HepG2 (cell line): ENCODE results near the gene CPNE2. TPM values are rescaled to one million over a fixed set of nuclear protein-coding genes. Genes with fewer than 3 reads are reported as not detected.

Experiments used
- ATAC-seq: fragments of 200-7000 bp; cut with Tn5 transposase; 3 replicates; pipeline ENCODE4 v1.9.1; 2020; ENCODE audit warnings: mild to moderate bottlenecking, moderate library complexity
- BruUV-seq: library from RNA; stranded (reverse); fragments of 400-500 nt; replicated peaks from 2 replicates; lab custom pipeline; 2021; lab: Mats Ljungman, UMichigan
- CTCF ChIA-PET: fragments of 300-600 bp; formaldehyde crosslinking; extraction: SDS; loops from one replicate; lab custom pipeline; 2021; ENCODE audit warnings: low total read pairs, inconsistent platforms, low intra/inter-chr PET ratio; lab: Yijun Ruan, JAX
- POLR2A ChIA-PET: fragments of 350-600 bp; sonication (Branson Sonifier 250); formaldehyde crosslinking; loops from one replicate; lab custom pipeline; 2020; ENCODE audit warnings: antibody characterized with exemption, inconsistent platforms; lab: Yijun Ruan, JAX
- DNase-seq: peaks from one replicate; pipeline ENCODE4 v3.0.0-alpha.2; 2015; ENCODE audit warnings: low spot score
- FAIRE-seq: peaks from 3 replicates; lab custom pipeline; 2011; peaks lifted over from hg19 to GRCh38; lab: Jason Lieb, UNC
- H2AFZ ChIP-seq: one replicate; pipeline ENCODE4 v1.6.1; 2011; ENCODE audit warnings: low read length, inconsistent platforms
- H3K27ac ChIP-seq: fragments of 300-600 bp; 3 replicates; pipeline ENCODE4 v1.8.0; 2011; ENCODE audit warnings: mixed run types, mild to moderate bottlenecking, mixed read lengths, low read length, inconsistent platforms; ENCODE audit not compliant: insufficient read depth; ENCODE audit errors: extremely low read length
- H3K27me3 ChIP-seq, 2 experiments: fragments of 200-600 bp in 1 of 2; 2 replicates in 1 of 2; 3 replicates in 1 of 2; pipeline versions ENCODE4 v1.6.0 to v1.8.0; 2011; ENCODE audit warnings: low read length in 2 of 2, mild to moderate bottlenecking in 2 of 2, moderate library complexity in 2 of 2, inconsistent platforms in 1 of 2; ENCODE audit not compliant: insufficient read depth in 2 of 2, control insufficient read depth in 1 of 2
- H3K36me3 ChIP-seq, 2 experiments: fragments of 200-600 bp in 1 of 2; replicated peaks in 1 of 2; 2 replicates in 1 of 2; 3 replicates in 1 of 2; pipeline versions ENCODE4 v1.5.1 to v1.8.0; 2011; ENCODE audit warnings: low read length in 2 of 2, inconsistent platforms in 1 of 2; ENCODE audit not compliant: insufficient read depth in 2 of 2, control insufficient read depth in 1 of 2
- H3K4me1 ChIP-seq: 2 replicates; pipeline ENCODE4 v1.5.1; 2012; ENCODE audit warnings: low read length, inconsistent platforms; ENCODE audit not compliant: insufficient read depth
- H3K4me2 ChIP-seq: 2 replicates; pipeline ENCODE4 v1.6.0; 2011; ENCODE audit warnings: low read depth, low read length, inconsistent platforms
- H3K4me3 ChIP-seq, 3 experiments: fragments of 200-600 bp in 1 of 3; sonication (generic), shearing (Covaris generic) in 1 of 3; replicated peaks in 1 of 3; 2 replicates each; pipeline ENCODE4 v1.5.1; 2011 to 2016; ENCODE audit warnings: low read length in 3 of 3, inconsistent platforms in 2 of 3, low read depth in 2 of 3, mild to moderate bottlenecking in 2 of 3, control low read depth in 1 of 3, mixed read lengths in 1 of 3; ENCODE audit not compliant: insufficient read depth in 1 of 3
- H3K79me2 ChIP-seq: one replicate; pipeline ENCODE4 v1.6.1; 2011; ENCODE audit warnings: low read length, inconsistent platforms; ENCODE audit not compliant: insufficient read depth
- H3K9ac ChIP-seq: 2 replicates; pipeline ENCODE4 v1.6.0; 2011; ENCODE audit warnings: mild to moderate bottlenecking, low read depth, low read length, inconsistent platforms; ENCODE audit not compliant: insufficient read depth
- H3K9me3 ChIP-seq: 2 replicates; pipeline ENCODE4 v1.5.1; 2012; ENCODE audit warnings: mild to moderate bottlenecking, low read length
- H4K20me1 ChIP-seq: 2 replicates; pipeline ENCODE4 v1.6.0; 2011; ENCODE audit warnings: inconsistent platforms, mild to moderate bottlenecking, low read length, moderate library complexity; ENCODE audit not compliant: insufficient read depth
- CSRNP2 ChIP-seq: sonication (generic); formaldehyde crosslinking; conservative IDR thresholded peaks from 2 replicates; pipeline ENCODE4 v1.8.0; 2022; ENCODE audit warnings: low read depth, missing genetic modification reagents
- KLF15 ChIP-seq: sonication (generic); formaldehyde crosslinking; IDR thresholded peaks from 2 replicates; pipeline ENCODE4 v1.8.1; 2023; ENCODE audit warnings: borderline replicate concordance, mild to moderate bottlenecking, inconsistent platforms, missing genetic modification reagents, mixed read lengths
- MBD4 ChIP-seq: IDR thresholded peaks from 2 replicates; pipeline ENCODE4 v1.6.1; 2012; ENCODE audit warnings: low read length, inconsistent platforms, borderline replicate concordance
- STAT6 ChIP-seq: sonication (generic); formaldehyde crosslinking; IDR thresholded peaks from 2 replicates; pipeline ENCODE4 v1.4.0; 2020; ENCODE audit warnings: missing genetic modification reagents, mild to moderate bottlenecking, borderline replicate concordance
- TBX3 ChIP-seq: fragments of 450-650 bp; IDR thresholded peaks from 2 replicates; pipeline ENCODE4 v1.6.1; 2017; ENCODE audit warnings: antibody characterized with exemption, mild to moderate bottlenecking, inconsistent platforms, borderline replicate concordance
- TCF7 ChIP-seq: sonication (generic); IDR thresholded peaks from 2 replicates; pipeline ENCODE4 v1.6.1; 2016; ENCODE audit warnings: antibody characterized with exemption, low read depth
- XRCC5 ChIP-seq: fragments of 200-400 bp; formaldehyde crosslinking; optimal IDR thresholded peaks from 2 replicates; pipeline ENCODE3; 2017; ENCODE audit warnings: mild to moderate bottlenecking, low read length
- YEATS2 ChIP-seq: sonication (generic); formaldehyde crosslinking; IDR thresholded peaks from 2 replicates; pipeline ENCODE4 v1.4.0; 2020; ENCODE audit warnings: missing genetic modification reagents, borderline replicate concordance
- ZKSCAN8 ChIP-seq: IDR thresholded peaks from 2 replicates; pipeline ENCODE4 v1.6.1; 2016; ENCODE audit warnings: borderline replicate concordance, missing genetic modification reagents, missing compliant biosample characterization
- ZMAT5 ChIP-seq: sonication (generic); formaldehyde crosslinking; IDR thresholded peaks from 2 replicates; pipeline ENCODE4 v1.5.0; 2020; ENCODE audit warnings: mild to moderate bottlenecking, low read depth, missing genetic modification reagents, borderline replicate concordance
- ZNF12 ChIP-seq: sonication (generic); formaldehyde crosslinking; IDR thresholded peaks from 2 replicates; pipeline ENCODE4 v1.5.0; 2020; ENCODE audit warnings: missing genetic modification reagents
- ZNF773 ChIP-seq: sonication (generic); formaldehyde crosslinking; IDR thresholded peaks from 2 replicates; pipeline ENCODE4 v1.4.0; 2020; ENCODE audit warnings: missing genetic modification reagents, borderline replicate concordance
- WGBS: methylation state at CpG from one replicate; pipeline ENCODE4 v1.1.6; 2017; ENCODE audit warnings: low lambda C conversion rate; 5-methylcytosine and 5-hydroxymethylcytosine counted together
- in situ Hi-C: cut with HindIII; loops from 2 replicates; pipeline ENCODE4 v1.10.0; 2017; ENCODE audit warnings: low pct_unique_long_range_greater_than_20kb; ENCODE audit not compliant: extremely low pct_ligation_motif_present
- intact Hi-C: fragments of 100-400 bp; cut with micrococcal nuclease; formaldehyde crosslinking; loops from one replicate; pipeline ENCODE4 v1.10.0; 2022; ENCODE audit not compliant: unreplicated experiment
- polyA plus RNA-seq, 8 experiments: library from polyadenylated mRNA; depleted of rRNA in 3 of 8; stranded (reverse) in 7 of 8; unstranded in 1 of 8; fragments of >200 nt; fragmentation: Illumina TruSeq in 4 of 8; extraction: Trizol in 4 of 8; gene quantifications; 2 replicates each; pipeline versions ENCODE4 v1.2.1 to v1.2.3, GENCODE V29; 2011 to 2016; ENCODE audit warnings: low read depth in 4 of 8, missing spikeins in 1 of 8, mixed read lengths in 1 of 8; ENCODE audit not compliant: insufficient read depth in 1 of 8
- total RNA-seq, 5 experiments: library from RNA; depleted of rRNA; stranded (reverse); fragments of >200 nt; fragmentation: Illumina TruSeq; extraction: Trizol; gene quantifications; 2 replicates each; pipeline ENCODE4 v1.2.3, GENCODE V29; 2016; ENCODE audit warnings: low read depth in 1 of 5

The CPNE2 gene
- total and polyA plus RNA-seq, 2 of the 13 experiments (the other 11 are each of a cell fraction or from before 2014, with no cell fraction given): 10.6 to 23.3 TPM

GRCh38 chr16:57167538-57167937, 75.2 kb downstream of the CPNE2 start:
- no TSS peak for BruUV-seq
- Histone ChIP-seq H3K27me3 (no peaks in the 10 kb centered on the region), H3K4me2 (no peak overlapping the region), H3K36me3 (peaks cover 19 to 60% of the 10 kb centered on the region in 2 experiments), H4K20me1 (no peaks in the 10 kb centered on the region), H2AFZ (no peak overlapping the region), H3K79me2 (no peaks in the 10 kb centered on the region), H3K4me1 (peaks cover 5% of the 10 kb centered on the region), H3K4me3 (no peak overlapping the region), H3K9me3 (no peaks in the 10 kb centered on the region), H3K9ac (no peak overlapping the region), H3K27ac (no peak overlapping the region)
- ChIA-PET CTCF (interaction anchor here (0.9 to 2.4 kb wide), 4 partner anchors 75 to 373 kb away, joined by 3 to 16 read pairs (median 4); partner anchors contain the start of gene CPNE2), POLR2A (no interaction called here)
- ATAC-seq: no peak
- TF ChIP-seq YEATS2 (CRISPR knock-in tag) (no peak), XRCC5 (no peak), MBD4 (no peak), CSRNP2 (no peak), KLF15 (no peak), TCF7 (no peak), ZNF773 (CRISPR knock-in tag) (no peak), ZMAT5 (CRISPR knock-in tag) (no peak), ZKSCAN8 (CRISPR knock-in tag) (no peak), ZNF12 (CRISPR knock-in tag) (no peak), TBX3 (no peak), STAT6 (no peak)
- intact Hi-C loops: no loop called here
- no peak for FAIRE-seq
- DNase-seq: no peak
- in situ Hi-C loops: loop anchor here (5.0 kb wide), 1 partner anchor 75 kb away; the partner anchor contains the start of gene CPNE2
- WGBS: 94% methylated on average over 3 of the region's 3 CpGs
